Left lobe of liver (tissue), 2 donors: Measurements from ENCODE around the gene TENT4A. TPM values are rescaled to one million over a fixed set of nuclear protein-coding genes. Genes with fewer than 3 reads are reported as not detected.

Experiments
- ATAC-seq: fragments of 200-7000 bp; cut with Tn5 transposase; one replicate; pipeline ENCODE4 v1.9.1; 2020; ENCODE audit warnings: mild to moderate bottlenecking, moderate library complexity
- DNase-seq: peaks from one replicate; pipeline ENCODE4 v3.0.0-alpha.2; 2020; ENCODE audit warnings: low spot score
- total RNA-seq: library from RNA; stranded (reverse); gene quantifications from one replicate; pipeline ENCODE4 v1.2.1, GENCODE V29; 2021
- donor health status: DM: no; HTN: no; CAD: no; lungs with moderate emphysema.
- donor health status: DM: no; HTN: yes; CAD: no.

TENT4A gene
- total RNA-seq, 1 donor from 2014 or later, result 14.3 TPM

- DNase-seq, result no peak
- no peak for ATAC-seq
Observed at GRCh38 chr5:6791031-6791430, 77.8 kb downstream of the TENT4A start.

- DNase-seq, result no peak
- ATAC-seq, result no peak
Observed at GRCh38 chr5:6792376-6792775, 79.1 kb downstream of the TENT4A start.

GRCh38 chr5:6792911-6793471 lies 79.8 kb downstream of the TENT4A start:
- DNase-seq, result no peak
- ATAC-seq, result no peak

GRCh38 chr5:6801236-6801635 lies 88.0 kb downstream of the TENT4A start:
- DNase-seq (no peak), ATAC-seq (no peak)

GRCh38 chr5:6803981-6804550 lies 90.8 kb downstream of the TENT4A start:
- ATAC-seq, result no peak
- DNase-seq, result no peak

GRCh38 chr5:6804766-6805501 lies 91.7 kb downstream of the TENT4A start:
- ATAC-seq, result no peak
- no peak for DNase-seq

GRCh38 chr5:6805841-6806240 lies 92.6 kb downstream of the TENT4A start:
- ATAC-seq (no peak), DNase-seq (no peak)

Other genes with a start within 250 kb of the TENT4A start
- gene NSUN2, start 80.4 kb upstream of the TENT4A start, total RNA-seq, result 26.4 TPM
- 35.1 TPM for gene SRD5A1, start 80.0 kb upstream of the TENT4A start, total RNA-seq